RWPE1 (cell line): Measurements from ENCODE around the gene PRKAA1.
"Not testable (repeated sequence)": the region's sequence is repeated elsewhere in the genome, so short reads cannot be mapped to it uniquely, and the experiment has no call there.

Experiments used
- CTCF ChIA-PET: fragments of 350-600 bp; sonication (Branson Sonifier 250); formaldehyde crosslinking; extraction: SDS; loops from one replicate; lab custom pipeline; 2021; lab: Yijun Ruan, JAX
- POLR2A ChIA-PET: fragments of 400-600 bp; formaldehyde crosslinking; extraction: SDS; loops from one replicate; lab custom pipeline; 2020; ENCODE audit warnings: antibody characterized with exemption; ENCODE audit not compliant: low non-redundant PET; lab: Yijun Ruan, JAX
- DNase-seq: peaks from one replicate; pipeline ENCODE4 v3.0.0; 2012; ENCODE audit warnings: low spot score
- H3K27ac ChIP-seq: fragments of 450-650 bp; 2 replicates; pipeline ENCODE4 v1.5.1; 2017
- CTCF ChIP-seq: fragments of 450-650 bp; conservative IDR thresholded peaks from 2 replicates; pipeline ENCODE4 v1.5.1; 2017; ENCODE audit warnings: low read depth, mild to moderate bottlenecking

PRKAA1 gene

GRCh38 chr5:40735609-40736008 lies 62.6 kb downstream of the PRKAA1 start:
- TF ChIP-seq CTCF, result no peak
- ChIA-PET POLR2A (no interaction called here), CTCF (interaction anchor here (0.6 to 1.0 kb wide), 4 partner anchors 106 to 1030 kb away, joined by 3 to 4 read pairs (median 3); no protein-coding TSS in a partner anchor)
- H3K27ac ChIP-seq, result no peak overlapping the region
- DNase-seq, result no peak

GRCh38 chr5:40734986-40735385 lies 63.2 kb downstream of the PRKAA1 start:
- no peak overlapping the region for H3K27ac ChIP-seq
- CTCF ChIA-PET, result interaction anchor here (0.6 kb wide), 1 partner anchor 53 kb away, joined by 3 read pairs; no protein-coding TSS in a partner anchor
- POLR2A ChIA-PET, result no interaction called here
- DNase-seq, result no peak
- TF ChIP-seq CTCF, result no peak

- DNase-seq, result no peak
- CTCF ChIA-PET, result interaction anchor here (0.6 kb wide), 2 partner anchors 62 to 247 kb away, joined by 3 to 4 read pairs; no protein-coding TSS in a partner anchor
- H3K27ac ChIP-seq, result no peak overlapping the region
- POLR2A ChIA-PET, result no interaction called here
- TF ChIP-seq CTCF, result no peak
Measured at GRCh38 chr5:40733879-40734563, 64.2 kb downstream of the PRKAA1 start.

GRCh38 chr5:40733434-40733833 lies 64.7 kb downstream of the PRKAA1 start:
- POLR2A ChIA-PET, result no interaction called here
- no peak for DNase-seq
- no peak for TF ChIP-seq CTCF
- CTCF ChIA-PET, result interaction anchor here (0.5 kb wide), 1 partner anchor 526 kb away, joined by 4 read pairs; no protein-coding TSS in a partner anchor
- H3K27ac ChIP-seq, result no peak overlapping the region

- DNase-seq, H3K27ac ChIP-seq, POLR2A ChIA-PET, CTCF ChIA-PET: not testable (repeated sequence)
Measured at GRCh38 chr5:40722497-40722911, 75.7 kb downstream of the PRKAA1 start.

- TF ChIP-seq CTCF, result no peak
- CTCF ChIA-PET, result interaction anchor here (0.6 kb wide), 1 partner anchor 1141 kb away, joined by 5 read pairs; no protein-coding TSS in a partner anchor
- POLR2A ChIA-PET, result no interaction called here
Measured at GRCh38 chr5:40720069-40720468, 78.1 kb downstream of the PRKAA1 start.

GRCh38 chr5:40717281-40717680 lies 80.9 kb downstream of the PRKAA1 start:
- no peak for DNase-seq
- CTCF ChIA-PET, result interaction anchor here (0.8 kb wide), 1 partner anchor 1840 kb away, joined by 4 read pairs; no protein-coding TSS in a partner anchor
- H3K27ac ChIP-seq, result no peak overlapping the region
- POLR2A ChIA-PET, result no interaction called here
- TF ChIP-seq CTCF, result no peak

More at GRCh38 chr5:40720069-40720468, 78.1 kb downstream of the PRKAA1 start:
- no peak overlapping the region for H3K27ac ChIP-seq
- no peak for DNase-seq
